GM21529 (cell line): ENCODE data around the gene ZBTB20.

Source experiments
- ATAC-seq: cut with Tn5 transposase; IDR thresholded peaks from one replicate; pipeline ENCODE4 v1.9.1; 2021; ENCODE audit not compliant: unreplicated experiment

ZBTB20 gene

DNA sequence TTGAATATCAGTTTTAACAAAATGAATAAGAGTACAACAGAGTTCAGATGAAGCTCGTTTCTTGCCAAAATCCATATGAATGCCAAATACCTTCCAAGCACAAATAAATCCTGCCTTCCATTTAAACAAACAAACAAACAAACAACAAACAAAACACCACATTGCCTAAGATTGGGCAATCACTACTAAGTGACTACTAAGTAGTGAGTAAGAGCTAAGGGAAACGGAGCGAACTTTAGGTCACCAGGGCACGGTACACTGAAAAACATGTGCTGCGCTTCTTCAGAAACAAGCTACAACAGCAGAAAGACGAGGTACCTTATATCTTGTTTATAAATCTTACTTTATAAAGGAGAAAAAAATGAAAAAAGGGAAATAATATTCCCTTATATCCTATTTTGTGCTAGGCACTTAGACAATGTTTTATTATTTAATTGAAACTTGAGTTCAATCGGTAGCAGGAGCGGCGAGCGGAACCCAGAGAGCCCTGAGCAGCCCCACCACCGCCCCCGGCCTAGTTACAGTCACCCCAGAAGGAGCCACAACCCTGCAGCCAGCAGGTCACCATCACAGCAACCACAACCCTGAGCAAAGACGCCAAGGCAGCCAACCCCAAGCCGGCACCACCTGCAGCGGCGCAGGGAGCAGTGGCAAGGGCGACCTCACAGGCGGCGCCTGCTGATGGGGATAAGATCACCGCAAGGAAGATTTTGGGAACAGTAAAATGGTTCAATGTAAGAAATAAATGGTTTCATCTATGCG is 216.9 kb downstream of the ZBTB20 start:
- ATAC-seq = no peak

DNA sequence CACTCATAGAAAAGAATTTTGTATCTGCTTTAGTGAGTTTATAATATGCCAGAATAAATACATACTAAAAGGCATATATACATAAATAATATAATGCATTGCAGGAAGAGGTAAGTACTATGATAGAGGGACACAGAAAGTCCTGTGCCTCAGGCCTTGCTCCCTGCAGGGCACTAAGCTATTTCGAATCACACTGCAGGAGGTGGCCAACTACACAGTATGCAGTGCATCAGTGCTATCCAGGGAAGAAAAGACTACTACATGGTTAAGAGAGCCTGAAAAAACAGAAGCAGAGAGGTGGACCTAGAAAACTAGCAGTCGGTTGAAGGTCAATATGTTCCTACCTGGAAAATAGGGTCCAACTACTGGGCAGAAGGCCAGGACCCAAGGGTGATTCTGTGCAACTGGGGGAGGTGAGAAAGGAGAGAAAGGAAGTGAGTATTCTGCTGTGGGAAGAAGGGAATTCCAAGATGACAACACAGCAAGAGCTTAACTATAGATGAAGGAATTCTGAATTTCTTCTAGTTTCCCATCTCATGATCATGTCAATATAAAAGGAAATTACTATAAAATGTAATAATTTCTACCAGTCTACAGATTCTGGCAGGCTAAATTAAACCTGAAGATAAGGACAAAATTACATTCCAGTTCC is 218.0 kb downstream of the ZBTB20 start:
- ATAC-seq = no peak

DNA sequence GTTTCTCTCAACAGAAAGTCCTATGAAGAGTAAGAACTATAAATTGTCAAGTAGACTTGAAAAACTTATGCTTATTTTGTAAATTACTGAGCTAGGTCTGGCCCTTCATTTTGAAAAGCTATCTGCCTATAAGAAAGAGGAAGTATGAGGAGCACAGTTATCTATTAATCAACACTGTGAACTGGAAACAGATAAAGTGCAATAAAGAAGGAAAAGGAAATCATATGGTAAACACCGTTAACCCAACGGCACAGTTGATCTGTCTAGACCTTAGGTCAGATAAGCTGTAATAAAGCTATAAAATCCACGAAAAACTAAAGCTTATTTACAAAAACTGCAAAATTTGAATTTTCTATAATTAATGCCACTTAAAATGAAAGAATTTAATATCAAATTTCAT is 242.5 kb downstream of the ZBTB20 start:
- ATAC-seq = no peak

DNA sequence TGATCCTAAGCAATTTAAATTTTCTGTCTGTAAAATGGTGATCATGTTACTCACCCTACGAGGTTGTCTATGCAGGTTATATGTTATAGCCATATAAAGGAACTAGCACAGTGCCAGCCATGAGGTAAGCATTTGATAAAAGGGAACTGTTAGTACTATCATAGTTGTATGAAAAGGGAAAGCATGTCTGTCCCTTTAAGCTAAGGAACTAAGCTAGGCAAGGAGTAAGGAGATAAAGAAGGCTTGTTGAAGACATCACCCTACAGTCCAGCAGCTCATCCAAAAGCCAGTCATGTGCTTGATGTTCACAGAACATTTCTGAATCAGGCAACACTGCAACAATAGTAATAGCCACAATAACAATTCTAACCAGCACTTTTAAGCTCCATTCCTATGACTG is 243.9 kb downstream of the ZBTB20 start:
- ATAC-seq = no peak

DNA sequence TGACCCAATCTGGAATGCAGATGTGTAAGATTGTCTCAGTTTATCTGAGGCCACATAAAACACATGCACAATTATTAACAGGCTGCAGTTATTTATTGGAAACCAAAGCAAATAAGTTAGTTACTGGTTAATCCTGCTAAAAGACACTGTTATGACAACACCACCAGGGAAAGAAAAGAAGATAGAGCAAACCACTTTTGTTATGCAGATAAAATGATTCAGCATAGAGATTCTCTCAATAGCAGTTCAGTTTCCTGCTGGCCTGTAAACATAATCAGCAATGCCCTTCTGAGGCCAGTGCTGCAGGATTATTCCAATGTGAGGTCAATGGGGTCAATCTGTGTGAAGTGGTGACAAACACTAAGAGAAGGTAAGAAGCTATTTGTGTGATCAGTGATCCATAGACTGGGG is 244.4 kb downstream of the ZBTB20 start:
- no peak for ATAC-seq

DNA sequence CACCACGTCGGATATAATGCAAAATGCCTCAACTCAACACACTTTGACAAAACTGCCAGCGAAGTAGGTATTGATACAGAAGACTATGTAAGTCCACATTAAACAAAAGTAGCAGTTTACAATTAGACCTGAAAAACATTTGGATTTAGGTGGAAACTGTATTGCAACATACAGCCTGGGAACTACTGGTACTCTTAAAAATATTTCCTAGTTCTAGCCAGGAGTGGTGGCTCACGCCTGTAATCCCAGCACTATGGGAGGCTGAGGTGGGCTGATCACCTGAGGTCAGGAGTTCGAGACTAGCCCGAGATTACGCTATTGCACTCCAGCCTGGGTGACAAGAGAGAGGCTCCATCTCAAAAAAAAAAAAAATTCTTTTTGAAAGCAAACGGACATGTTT is 246.2 kb downstream of the ZBTB20 start:
- no peak for ATAC-seq

DNA sequence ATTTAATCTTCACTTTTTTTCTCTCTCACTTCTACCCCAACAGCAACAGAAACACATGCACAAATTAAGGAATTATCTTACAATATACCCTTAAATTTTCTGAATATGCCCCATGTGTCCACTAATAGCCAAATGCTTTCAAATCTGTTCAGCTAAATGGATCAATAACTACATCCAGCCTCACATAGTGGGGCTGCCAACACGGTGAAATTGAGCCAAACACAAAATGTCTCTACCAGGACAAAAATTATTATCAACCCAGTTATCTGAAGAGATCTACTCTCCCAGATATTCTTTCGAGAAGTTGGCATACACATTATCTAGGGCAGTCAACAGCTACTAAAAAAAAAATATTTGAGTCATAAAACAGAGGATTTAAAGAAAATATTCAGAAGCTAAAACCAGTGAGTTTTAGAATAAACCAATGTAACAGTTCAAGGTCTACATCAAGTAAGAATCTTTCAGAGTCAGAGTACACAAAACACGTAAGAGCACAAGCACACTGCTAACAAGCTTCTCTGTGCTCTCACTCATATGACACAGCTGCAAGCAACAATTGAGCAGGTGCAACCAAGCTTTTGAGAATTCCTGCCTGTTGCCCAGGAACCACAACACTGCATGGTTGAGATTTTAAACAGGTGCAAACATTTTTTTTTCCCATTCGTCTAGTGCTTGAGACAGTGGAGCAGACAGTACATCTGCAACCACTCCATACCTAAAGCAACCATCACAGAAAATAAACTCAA is 247.7 kb downstream of the ZBTB20 start:
- ATAC-seq = no peak

DNA sequence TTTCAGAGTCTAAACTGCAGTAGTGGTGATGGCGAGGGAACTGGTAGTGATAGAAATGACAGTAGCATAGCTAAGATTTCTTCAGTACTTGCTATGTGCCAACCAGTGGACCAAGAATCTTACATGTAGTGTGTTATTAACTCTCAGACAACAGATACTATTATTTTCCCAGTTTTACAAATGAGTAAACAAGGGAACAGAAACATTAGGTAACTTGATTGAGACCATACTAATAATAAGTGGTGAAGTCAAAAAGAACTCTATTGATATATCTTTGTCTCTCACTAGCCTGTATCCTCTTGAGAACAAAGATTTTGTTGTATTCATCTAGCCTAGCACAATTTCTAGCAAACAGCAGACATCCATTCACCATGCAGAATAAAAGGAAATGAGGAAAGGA is 250.1 kb downstream of the ZBTB20 start:
- ATAC-seq = no peak

DNA sequence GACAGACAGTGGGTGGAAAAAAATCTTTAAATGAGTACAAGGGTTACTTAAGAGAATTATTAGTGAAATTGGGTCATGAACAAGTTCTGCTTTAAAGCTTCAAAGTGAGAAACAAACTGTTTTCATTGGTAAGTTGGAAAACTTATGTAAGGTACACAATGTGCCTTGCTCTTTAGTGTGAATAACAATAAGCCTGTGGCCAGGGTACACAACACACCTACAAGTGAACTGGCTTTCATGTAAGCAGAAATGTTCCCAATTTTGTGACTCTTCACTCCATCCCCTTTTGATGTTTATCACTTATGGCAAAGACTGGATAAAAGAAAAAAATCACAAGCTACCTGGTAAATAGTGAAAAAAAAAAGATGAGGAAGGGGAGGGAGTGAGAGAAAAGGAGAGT is 253.7 kb downstream of the ZBTB20 start:
- ATAC-seq = no peak

DNA sequence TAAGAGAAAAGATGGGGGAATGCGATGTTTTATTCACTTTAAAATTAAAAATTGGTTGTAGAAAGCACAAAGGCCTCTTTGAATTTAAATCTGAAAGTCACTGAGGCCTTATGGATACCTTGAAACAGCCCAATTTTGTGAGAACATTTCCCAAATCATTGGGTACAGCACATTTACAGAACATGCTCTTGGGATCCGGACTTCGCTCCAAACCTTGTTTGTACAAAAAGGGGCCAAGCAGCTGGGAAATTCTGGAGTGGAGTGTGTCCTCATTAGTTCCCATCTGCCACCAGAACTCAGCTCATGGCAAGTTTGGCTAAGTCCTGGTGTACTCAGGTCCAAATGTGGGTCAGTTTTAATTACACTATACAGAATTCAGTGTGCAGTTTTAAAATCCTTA is 254.2 kb downstream of the ZBTB20 start:
- no peak for ATAC-seq

DNA sequence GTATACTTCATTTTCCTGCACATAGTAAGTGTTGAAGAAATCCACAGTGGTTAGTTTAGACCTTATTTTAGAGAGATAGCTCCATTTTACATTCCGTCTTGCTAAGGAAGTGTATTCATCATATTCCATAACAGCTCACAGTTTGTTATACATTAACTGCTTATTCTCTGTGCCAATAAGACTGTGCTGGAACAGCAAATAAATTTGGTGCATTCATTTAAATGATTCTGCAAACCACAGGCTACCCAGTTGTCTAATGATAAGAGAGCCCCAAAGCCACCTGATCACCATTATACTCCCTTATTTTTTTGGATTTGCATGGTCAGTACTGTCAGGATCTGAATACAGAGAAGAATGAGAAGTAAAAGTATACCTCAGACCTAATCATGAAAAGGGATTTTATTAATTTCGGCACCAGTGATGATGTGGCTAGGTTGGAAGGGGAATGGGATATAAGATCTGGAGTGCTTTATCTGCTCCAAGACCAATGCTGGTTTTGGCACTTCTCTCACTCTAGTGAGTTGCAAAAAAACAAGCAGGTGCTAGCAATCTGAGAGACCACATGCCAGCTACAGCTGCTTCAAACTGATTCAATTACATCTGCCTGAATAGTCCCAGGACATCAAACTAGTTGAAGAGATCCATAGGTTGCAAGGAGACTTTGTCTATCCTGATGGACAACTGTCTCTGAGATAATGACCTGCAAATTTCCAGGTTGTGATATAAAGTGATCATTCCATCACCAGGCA is 254.8 kb downstream of the ZBTB20 start:
- ATAC-seq = no peak

DNA sequence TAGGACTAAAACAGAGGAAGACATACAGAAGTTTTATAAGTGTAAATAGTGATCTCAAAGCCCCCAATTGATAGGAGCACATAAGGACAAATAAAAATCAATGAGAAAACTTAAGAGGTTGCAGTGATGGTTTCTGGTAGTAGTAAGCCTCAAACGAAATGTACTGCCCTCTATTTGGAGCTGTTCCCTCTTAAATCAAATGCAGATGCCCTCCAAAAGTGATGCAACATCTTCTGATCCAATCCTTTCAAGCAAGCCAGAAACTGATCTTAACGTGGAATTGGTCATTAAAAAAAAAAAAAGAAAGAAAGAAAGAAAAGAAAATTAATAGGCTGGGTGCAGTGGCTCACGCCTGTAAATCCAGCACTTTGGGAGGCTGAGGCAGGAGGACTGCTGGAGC is 259.3 kb downstream of the ZBTB20 start:
- ATAC-seq = no peak

DNA sequence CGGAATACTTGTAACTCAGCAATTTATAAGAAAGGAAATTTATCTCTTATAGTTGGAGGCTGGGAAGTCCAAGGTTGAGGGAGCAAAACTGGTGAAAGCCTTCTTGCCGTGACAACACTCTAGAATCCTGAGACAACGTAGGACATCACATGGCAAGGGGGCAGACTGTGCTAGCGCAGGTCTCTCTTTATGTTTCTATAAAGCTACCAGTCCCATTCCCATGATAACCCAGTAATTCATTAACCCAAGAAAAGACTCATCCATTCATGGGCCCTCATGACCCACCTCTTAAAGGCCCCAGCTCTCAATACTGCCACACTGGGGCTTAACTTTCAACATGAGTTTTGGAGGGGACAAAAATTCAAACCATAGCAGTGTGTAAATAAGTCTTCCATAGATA is 260.2 kb downstream of the ZBTB20 start:
- no peak for ATAC-seq

DNA sequence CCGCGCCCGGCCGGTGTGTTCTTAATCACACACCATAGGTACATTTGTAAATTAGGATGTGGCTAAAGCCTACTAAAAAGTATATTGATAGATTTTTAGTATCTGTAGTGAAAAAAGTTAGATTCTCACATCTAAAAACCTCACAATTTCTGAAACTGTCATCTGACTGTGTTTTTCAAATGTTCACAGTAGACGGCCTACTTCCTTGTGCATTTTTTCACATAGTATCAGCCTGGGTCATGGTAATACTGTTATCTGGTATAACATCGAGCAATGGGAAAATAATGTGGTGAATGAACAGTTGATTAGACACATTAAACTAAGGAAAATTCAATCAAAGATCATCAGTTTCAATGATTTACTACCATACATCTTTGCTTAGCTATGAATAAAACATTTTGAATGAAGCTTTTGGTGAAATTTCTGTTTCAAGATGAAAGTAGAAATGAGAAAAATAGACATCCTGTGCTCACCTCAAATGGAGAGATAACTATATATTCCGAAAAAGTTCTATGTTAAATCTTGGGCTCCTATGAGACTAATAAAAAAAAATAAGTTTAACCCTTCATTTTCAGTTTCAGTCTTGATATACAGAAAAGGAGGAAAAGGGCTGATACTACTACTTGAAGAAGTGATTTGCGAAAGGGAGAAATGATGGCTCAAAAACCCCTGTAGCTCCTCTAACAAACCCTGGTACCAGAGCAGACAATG is 262.7 kb downstream of the ZBTB20 start:
- ATAC-seq = peak; percentile 42

DNA sequence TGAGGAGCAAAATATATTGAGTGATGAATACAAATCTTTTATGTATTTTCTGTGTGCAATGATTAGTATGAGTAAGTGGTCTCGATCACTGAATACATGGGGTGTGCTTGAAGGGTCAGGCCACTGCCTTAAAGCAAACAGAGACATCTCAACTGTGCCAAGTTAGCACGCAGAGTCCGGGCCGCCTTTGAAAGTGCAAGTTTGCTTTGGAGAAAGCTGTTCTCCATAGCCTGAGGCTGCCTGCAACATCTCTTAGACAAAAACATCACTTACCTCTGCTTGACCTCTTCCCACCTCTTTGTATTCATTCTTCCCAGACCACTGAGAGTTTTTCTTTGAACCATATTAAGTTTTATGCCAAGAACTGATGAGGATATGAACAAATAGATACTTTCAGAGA is 267.0 kb downstream of the ZBTB20 start:
- ATAC-seq = no peak

DNA sequence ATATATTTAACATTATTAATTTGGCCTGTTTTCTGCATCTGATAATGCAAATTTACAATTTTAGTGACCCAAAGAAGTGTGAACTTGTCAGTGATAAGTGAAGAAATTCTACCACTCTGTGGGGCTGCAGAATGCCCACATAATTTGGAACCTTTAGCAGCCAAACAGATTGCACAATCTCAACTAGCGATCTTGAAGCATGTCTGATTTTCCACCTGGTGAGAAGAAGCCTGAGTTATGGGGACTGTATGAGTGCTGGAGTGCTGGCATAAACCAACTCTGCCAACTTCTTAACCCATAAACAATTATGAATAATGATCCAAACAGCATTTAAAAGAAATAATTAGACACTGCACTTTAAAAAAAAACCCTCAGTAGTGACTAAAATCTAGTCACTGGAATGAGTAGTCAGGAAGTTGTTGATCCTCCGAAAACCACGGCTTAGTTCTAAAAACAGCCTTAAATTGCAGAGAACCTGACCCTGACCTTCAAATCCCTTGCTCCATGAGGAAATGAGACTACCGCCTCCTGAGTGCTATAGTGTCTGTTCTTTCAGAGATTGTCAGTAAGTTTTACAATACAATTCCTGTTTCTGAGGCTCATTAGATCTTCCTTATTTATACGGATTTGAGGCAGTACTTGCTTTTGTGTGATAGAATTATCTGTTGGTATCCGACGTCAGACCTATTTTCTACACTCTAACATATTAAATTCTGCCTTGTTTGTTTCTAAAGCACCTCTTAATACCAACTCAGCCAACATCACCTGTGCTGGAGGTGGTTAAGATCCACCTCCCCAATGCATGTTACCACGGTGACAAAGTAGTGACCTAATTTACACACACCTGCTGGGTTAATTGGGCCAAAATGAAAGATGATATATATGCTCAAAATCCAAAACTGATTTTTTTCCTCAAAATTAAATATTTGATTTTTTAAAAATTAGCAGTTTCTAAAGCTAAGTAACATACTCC is 267.7 kb downstream of the ZBTB20 start:
- ATAC-seq = peak; percentile 90

DNA sequence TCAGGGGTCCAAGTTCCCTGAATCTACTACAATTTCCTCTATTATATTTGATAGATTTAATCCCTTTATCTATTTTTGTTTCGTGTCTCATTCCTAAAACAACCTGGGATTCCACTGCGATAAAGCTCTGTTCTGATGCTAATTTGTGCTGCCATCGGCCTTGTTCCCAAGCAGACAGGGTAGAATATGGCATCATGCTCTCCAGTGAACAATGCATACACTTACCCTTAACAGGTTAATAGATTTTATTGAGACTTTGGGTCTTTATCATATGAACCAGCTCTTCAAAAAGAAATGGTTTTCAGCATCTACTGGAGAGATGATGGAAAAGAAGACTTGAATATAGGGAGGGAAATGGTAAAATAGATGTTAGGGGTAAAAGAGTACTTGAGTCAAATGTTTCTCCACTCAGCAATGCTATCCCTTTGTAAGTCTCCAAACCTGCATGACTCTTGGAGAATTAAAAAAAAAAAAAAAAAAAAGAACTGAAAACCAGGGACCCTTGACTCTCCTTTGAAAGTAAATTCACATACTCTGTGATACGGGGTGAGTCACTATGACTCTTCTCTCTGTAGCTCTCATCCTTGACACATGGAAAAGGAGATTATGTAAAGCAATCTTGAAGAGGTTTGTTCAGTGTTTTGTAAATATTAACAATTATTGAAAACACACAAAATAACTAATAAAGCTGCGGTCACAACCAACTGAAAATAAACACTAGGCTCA is 268.8 kb downstream of the ZBTB20 start:
- no peak for ATAC-seq

DNA sequence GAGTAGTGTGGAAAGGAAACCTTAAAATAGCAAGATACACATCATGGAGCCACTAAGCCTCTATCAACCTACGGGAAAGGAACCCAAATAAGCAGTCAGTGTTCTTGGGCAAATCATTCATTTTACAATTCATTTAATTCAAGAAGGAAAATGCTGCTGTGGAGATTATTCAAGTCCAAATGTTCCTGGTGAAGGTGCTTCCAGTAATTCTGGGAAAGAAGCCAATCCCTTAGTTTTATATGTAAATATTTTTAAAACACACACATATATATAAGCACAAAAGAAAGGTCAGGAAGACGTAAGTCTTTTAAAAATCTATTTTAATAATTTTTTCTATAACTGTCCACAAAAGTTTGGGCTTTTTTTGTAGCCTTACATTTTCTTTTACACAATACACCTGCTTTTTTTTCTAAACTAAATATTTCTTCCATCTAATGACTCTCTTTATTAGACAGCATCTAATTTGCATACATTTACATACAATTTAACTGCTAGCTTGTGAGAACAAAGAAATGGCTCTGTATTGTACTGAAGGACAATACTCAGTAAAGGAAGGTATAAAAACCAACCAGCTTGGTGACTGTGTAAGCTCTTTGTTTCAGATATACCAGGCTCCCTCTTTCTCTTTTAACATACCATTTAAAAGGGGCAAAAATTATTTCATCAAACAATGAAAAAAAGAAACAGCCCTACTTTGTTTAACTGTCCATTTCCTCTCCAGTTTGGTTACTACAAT is 269.5 kb downstream of the ZBTB20 start:
- no peak for ATAC-seq
